HG02610 (cell line): ENCODE measurements around the gene C17orf107.

ENCODE experiments used
- ATAC-seq: cut with Tn5 transposase; IDR thresholded peaks from one replicate; pipeline ENCODE4 v1.9.1; 2021; ENCODE audit warnings: mild to moderate bottlenecking, moderate library complexity; ENCODE audit not compliant: unreplicated experiment

The C17orf107 gene

DNA sequence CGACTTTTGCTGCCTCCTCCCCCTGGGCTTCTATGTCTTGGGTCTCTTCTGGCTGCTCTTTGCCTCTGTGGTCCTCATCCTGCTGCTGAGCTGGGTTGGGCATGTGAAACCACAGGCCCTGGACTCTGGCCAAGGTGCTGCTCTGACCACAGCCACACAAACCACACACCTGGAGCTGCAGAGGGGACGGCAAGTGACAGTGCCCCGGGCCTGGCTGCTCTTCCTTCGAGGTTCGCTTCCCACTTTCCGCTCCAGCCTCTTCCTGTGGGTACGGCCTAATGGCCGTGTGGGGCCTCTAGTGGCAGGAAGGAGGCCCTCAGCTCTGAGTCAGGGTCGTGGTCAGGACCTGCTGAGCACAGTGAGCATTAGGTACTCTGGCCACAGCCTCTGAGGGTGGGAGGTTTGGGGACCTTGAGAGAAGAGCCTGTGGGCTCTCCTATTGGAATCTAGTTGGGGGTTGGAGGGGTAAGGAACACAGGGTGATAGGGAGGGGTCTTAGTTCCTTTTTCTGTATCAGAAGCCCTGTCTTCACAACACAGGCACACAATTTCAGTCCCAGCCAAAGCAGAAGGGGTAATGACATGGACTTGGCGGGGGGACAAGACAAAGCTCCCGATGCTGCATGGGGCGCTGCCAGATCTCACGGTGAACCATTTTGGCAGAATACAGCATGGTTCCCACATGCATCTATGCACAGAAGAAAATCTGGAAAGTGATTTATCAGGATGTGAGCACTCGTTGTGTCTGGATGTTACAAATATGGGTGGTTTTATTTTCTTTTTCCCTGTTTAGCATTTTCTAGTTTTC, 35.0 kb downstream of the C17orf107 start:
- no peak for ATAC-seq

DNA sequence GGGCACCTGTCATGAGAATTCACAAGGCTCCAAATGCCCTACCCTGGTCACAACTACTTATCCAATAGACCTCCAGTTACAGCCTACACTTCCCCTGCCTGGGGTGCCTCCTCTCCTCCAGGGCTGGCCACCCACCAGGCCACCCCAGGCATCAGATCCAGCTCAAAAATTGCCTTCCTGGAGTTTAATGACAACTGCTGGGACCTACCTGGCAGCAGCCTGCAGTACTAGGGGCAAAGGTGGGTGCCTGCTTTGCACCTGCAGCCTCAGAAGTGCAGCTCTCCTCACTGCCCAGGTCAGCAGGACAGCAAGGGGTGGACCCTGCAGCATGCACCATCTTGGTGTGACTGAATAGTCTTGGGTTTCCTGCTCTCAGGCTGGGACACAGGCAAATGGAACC, 36.3 kb downstream of the C17orf107 start:
- no peak for ATAC-seq

DNA sequence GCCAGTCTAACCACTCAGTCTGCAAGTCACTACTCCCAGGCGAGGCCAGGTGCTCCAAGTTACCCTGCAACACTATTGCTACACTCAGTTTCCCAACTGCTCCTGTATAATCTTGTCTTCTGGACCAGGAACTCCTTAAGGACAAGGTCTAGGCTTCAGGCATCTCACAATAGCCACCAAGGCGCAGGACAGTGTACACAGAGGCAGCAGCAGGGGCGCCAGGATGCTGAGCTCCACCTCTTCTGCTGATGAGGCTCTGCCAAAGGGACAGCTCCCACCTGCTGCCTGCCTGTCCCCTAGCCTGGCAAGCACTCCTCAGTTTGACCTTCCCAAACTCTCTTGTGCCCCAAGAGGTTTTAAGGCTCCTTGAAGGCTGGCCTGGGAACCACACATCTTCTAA, 37.1 kb downstream of the C17orf107 start:
- ATAC-seq = no peak

DNA sequence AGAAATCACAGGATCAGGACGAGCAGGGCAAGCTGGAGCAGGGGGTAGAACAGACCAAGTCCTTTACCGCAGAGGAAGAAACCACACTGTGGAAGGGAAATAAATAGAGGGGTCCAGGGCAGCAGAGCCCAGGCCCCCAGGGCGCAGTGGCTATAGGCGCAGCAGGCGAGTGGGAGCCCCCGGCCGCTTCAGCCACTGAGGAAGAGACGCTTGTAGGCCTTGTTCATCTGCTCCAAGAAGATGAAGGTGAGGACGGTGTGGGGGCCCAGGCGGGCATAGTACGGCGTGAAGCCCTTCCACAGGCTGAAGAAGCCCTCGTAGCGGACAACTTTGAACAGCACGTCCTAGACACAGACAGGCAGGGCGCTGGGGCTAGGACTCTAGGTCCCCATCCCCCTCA, 38.2 kb downstream of the C17orf107 start:
- no peak for ATAC-seq

- no peak for ATAC-seq
Measured at GRCh38 chr17:4938069-4938491, 38.7 kb downstream of the C17orf107 start.

GRCh38 chr17:4938688-4939545, 39.6 kb downstream of the C17orf107 start:
- ATAC-seq = no peak

DNA sequence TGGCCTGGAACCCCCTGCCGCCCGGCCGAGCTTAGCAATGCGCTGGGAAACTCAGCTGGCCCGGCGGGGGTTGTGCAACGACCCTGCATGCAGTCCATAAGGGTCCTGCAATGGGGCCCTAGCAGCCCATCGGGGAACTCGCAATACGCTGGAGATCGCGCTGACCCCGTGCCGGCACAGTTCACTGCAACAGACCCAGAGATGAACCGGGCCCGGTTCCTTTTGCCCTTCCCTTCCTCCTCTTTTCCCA, 40.1 kb downstream of the C17orf107 start:
- ATAC-seq = peak; percentile 4

DNA sequence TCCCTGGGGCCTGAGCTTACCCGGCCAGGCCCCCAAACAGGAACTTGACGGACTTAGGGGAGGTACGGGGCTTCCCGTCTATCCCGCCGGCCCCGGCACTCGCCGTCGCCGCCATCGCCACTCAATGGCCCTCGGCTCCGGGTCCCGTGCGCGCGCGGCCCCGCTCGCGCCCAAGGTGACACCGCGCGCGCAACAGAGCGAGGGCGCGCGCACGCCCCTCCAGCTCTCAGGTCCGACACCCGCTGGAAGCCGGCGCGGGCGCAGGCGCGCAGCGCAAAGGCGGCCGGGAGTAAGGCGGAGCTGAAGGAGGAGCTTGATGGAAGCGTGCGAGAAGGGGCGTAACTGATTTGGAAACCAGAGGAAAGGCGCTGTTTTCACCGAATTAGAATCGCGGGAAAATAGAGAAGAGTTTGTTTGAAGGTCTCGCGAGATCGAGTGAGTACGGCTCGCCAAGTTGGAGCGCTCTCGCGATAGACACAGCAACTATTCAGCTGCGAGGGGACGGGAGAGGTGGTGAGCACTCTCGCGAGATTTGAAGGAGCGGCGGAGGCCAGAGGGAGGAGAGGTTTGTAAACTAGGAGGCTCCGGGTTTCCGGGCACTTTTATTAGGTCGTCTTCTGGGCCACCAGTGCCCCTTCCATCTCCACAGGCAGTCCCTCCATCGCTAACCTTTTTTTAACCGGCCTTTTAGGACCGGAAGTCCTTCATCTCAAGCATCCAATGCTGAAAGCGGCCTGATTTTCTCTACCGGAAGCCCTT, 40.6 kb downstream of the C17orf107 start, which contains the start of the genes RNF167 and SLC25A11:
TSS of gene RNF167 (plus strand) at position 473 of the 759 bp plus-strand sequence. CDS start 642 bp downstream, outside the sequence.
TSS of gene SLC25A11 (minus strand) at position 251 of the 759 bp plus-strand sequence. CDS start at position 115, 136 bp downstream.
- ATAC-seq = peak; percentile 65

GRCh38 chr17:4940555-4941318, 41.4 kb downstream of the C17orf107 start:
- no peak for ATAC-seq

DNA sequence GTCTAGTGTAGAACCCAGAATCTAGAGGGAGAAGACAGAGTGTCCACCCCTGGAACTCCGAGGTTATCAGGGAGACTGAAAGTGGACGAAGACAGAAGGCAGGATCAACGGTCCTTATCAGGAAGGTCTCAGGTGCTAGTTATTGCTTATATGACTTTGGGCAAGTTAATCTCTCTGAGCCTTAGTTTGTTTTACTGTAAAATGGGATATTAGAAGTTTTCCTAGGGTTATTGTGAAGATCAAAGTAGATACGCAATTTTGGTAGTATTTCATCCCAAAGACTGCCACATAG, 41.9 kb downstream of the C17orf107 start:
- no peak for ATAC-seq

GRCh38 chr17:4942760-4943508, 43.6 kb downstream of the C17orf107 start:
- no peak for ATAC-seq

- no peak for ATAC-seq
Measured at GRCh38 chr17:4944163-4944553, 44.8 kb downstream of the C17orf107 start.

DNA sequence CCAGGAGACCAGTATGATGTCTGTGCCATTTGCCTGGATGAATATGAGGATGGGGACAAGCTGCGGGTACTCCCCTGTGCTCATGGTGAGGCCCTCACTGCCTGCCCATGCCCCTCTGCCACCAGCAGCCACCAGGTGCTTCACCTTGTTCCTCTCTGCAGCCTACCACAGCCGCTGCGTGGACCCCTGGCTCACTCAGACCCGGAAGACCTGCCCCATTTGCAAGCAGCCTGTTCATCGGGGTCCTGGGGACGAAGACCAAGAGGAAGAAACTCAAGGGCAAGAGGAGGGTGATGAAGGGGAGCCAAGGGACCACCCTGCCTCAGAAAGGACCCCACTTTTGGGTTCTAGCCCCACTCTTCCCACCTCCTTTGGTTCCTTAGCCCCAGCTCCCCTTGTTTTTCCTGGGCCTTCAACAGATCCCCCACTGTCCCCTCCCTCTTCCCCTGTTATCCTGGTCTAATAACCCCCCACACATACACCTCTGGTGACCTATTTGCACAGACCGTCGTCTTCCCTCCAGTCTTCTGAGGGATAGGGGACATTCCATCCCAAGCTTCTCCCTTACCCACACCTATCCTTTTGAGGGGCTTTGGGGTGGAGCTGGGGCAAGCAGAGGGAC, 45.3 kb downstream of the C17orf107 start:
- ATAC-seq = no peak

DNA sequence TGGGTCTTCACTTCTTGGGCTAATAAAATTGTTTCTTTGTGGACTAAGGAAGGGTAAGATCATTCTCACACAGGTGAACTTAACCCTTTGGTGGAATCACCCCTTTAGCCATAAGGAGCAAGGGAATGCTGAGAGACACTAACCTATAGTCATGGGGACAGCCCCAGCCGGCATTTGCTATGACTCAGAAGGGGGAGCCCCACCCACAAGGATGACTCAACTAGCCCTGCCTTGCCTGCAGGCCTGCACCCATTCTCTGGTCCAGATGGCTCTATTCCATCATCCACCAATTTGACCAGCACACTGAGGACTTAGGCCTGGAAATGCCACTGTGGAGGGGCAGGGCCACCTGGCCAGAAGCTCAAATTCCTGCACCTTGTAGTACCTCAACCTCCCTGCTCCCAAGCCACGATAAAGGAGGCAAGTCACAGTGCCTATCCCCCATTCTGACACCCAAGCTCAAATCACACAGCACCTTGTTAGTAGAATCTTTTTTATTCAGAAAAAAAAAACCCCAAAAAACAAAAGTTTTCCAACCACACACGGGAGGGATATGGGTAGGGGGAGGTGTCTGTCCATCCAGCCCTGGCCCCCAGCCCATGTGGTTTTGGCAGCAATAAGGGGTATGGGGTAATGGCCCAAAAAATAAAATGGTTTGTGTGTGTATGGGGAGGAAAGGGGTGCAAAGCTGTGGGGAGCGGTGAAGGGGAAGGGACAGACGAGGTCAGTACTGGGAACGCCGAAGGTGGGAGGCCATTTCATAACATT, 46.0 kb downstream of the C17orf107 start:
- no peak for ATAC-seq

GRCh38 chr17:4945944-4946280, 46.6 kb downstream of the C17orf107 start:
- no peak for ATAC-seq

DNA sequence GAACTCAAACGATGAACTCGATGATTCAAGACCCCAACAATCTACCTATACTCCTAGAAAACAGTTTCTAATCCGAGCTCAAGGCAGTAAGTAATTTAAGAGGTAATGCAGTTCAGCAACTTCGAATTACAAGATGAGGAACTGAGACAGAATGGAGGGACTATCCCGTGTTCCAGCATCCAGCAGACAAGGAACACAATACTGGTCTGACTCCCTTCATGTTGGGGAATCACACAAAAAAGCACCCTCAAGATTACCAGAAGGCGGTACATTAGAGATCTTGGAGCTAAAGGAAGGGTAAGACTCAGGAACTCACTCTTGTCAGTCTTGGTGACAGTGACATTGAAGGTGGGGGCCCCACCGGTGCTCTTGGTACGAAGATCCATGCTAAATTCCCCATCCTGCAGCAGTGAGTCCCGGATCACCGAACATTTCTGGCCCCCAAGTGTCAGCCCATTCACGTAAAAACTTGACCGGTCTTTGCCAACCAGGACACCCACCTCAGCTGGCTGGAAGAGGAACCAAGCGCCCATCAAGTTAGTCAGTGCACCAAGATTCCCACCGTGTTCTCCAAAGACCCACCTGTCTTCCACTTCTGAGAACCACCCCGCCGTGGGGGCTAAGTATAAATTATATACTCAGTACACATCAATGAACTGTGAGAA, 47.1 kb downstream of the C17orf107 start:
- no peak for ATAC-seq

DNA sequence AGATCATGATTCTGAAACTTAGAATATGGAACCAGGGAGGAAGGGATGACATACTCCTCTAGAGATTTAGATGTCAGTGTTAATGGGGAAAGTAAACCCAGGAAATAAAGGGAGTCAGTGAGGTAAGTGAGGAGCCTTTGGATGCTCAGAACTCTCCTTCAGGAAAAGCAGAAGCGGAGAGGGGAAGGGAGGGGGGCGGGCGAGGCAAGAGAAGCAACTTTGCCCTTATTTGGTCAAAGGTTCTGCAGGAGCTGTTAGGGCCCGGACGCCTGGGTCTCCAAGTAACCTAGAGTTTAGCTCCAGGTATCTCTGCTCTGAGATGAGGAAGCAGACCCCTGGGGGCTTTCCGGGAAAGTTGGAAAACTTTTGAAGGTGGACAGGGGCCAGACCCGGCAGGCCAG, 47.7 kb downstream of the C17orf107 start:
- ATAC-seq = no peak

DNA sequence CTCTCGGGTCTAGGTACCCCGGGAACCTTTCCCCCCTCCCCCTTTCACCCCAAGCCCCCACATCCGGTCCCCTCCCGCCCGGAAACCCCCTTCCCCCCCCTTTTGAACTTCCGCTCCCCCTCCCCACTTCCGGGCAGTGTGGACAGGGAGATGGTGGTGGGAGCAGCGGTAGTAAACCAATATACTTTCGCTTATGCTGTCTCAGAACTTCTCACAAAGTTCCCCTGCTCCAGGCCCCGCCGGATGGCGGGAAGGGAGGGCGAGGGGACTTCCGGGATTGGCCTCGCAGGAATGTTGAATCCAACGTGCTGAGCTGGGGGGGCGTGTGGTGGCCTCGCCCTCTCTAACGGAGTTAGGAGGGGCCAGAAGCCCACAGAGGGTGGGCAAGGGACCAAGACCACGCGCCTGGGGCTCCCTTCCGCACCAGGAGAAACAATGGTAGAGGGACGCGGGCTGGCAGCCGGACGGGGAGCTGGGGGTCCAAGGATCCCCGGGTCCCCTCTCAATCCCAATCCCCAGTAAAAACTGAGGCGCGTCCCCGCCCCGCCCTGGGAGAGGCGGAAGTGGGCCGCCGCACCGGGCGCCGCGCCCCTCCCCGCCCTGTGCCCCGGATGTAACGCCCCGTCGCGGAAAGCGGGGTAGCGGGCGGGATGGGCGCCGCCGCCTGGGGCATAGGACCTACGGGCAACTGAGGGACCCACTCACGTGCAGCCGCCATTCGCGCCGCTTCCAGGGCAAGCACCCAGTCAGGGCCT, 48.3 kb downstream of the C17orf107 start:
- ATAC-seq = no peak
